ENCODE measurements around the gene MCUB.

MCUB gene

GRCh38 chr4:109708990-109709389 is 148.9 kb downstream of the MCUB start:
- no peak overlapping the region for H3K4me2 ChIP-seq
- no peak for TF ChIP-seq Cebpa-rat (IDR thresholded peaks at IDR 0.05)
- no peaks in the 10 kb centered on the region for H4K20me1 ChIP-seq
- no peak overlapping the region for H3K4me3 ChIP-seq
- H3K9me3 ChIP-seq = no peaks in the 10 kb centered on the region
- H3K27ac ChIP-seq = no peak overlapping the region
- peaks cover 2% of the 10 kb centered on the region for H3K4me1 ChIP-seq
- no peak overlapping the region for H3K9ac ChIP-seq
- H3K36me3 ChIP-seq = peaks cover 29% of the 10 kb centered on the region
- no peaks in the 10 kb centered on the region for H3K27me3 ChIP-seq

- Histone ChIP-seq H3K4me2 (no peak overlapping the region), H3K4me3 (no peak overlapping the region), H3K9ac (no peak overlapping the region), H3K27ac (no peak overlapping the region), H3K9me3 (no peaks in the 10 kb centered on the region), H3K36me3 (peaks cover 54% of the 10 kb centered on the region), H4K20me1 (no peaks in the 10 kb centered on the region), H3K27me3 (no peaks in the 10 kb centered on the region), H3K4me1 (no peaks in the 10 kb centered on the region)
- no peak for TF ChIP-seq Cebpa-rat (IDR thresholded peaks at IDR 0.05)
Measured at GRCh38 chr4:109713500-109713899, 153.5 kb downstream of the MCUB start.

GRCh38 chr4:109718759-109719158 is 158.7 kb downstream of the MCUB start:
- H3K9me3 ChIP-seq = no peaks in the 10 kb centered on the region
- TF ChIP-seq Cebpa-rat (IDR thresholded peaks at IDR 0.05) = no peak
- no peak overlapping the region for H3K4me3 ChIP-seq
- peaks cover 37% of the 10 kb centered on the region for H3K36me3 ChIP-seq
- H4K20me1 ChIP-seq = no peaks in the 10 kb centered on the region
- no peak overlapping the region for H3K4me2 ChIP-seq
- H3K27ac ChIP-seq = no peak overlapping the region
- H3K27me3 ChIP-seq = no peaks in the 10 kb centered on the region
- no peak overlapping the region for H3K9ac ChIP-seq
- no peaks in the 10 kb centered on the region for H3K4me1 ChIP-seq

GRCh38 chr4:109719604-109720003 is 159.6 kb downstream of the MCUB start:
- no peak for TF ChIP-seq Cebpa-rat (IDR thresholded peaks at IDR 0.05)
- H3K4me3 ChIP-seq = no peak overlapping the region
- H3K9me3 ChIP-seq = no peaks in the 10 kb centered on the region
- H4K20me1 ChIP-seq = no peaks in the 10 kb centered on the region
- H3K36me3 ChIP-seq = peaks cover 29% of the 10 kb centered on the region
- no peak overlapping the region for H3K9ac ChIP-seq
- H3K27me3 ChIP-seq = no peaks in the 10 kb centered on the region
- H3K27ac ChIP-seq = no peak overlapping the region
- H3K4me2 ChIP-seq = no peak overlapping the region
- no peaks in the 10 kb centered on the region for H3K4me1 ChIP-seq

- Histone ChIP-seq H3K27me3 (no peaks in the 10 kb centered on the region), H4K20me1 (no peaks in the 10 kb centered on the region), H3K9ac (no peak overlapping the region), H3K36me3 (peaks cover 17% of the 10 kb centered on the region), H3K4me1 (no peaks in the 10 kb centered on the region), H3K9me3 (no peaks in the 10 kb centered on the region), H3K27ac (no peak overlapping the region), H3K4me2 (no peak overlapping the region), H3K4me3 (no peak overlapping the region)
- TF ChIP-seq Cebpa-rat (IDR thresholded peaks at IDR 0.05) = no peak
Measured at GRCh38 chr4:109721033-109721432, 161.0 kb downstream of the MCUB start.

GRCh38 chr4:109722357-109722756 is 162.3 kb downstream of the MCUB start:
- Histone ChIP-seq H3K9ac (no peak overlapping the region), H4K20me1 (no peaks in the 10 kb centered on the region), H3K4me1 (no peaks in the 10 kb centered on the region), H3K27ac (no peak overlapping the region), H3K36me3 (peaks cover 4% of the 10 kb centered on the region), H3K9me3 (no peaks in the 10 kb centered on the region), H3K4me3 (no peak overlapping the region), H3K4me2 (no peak overlapping the region), H3K27me3 (no peaks in the 10 kb centered on the region)
- no peak for TF ChIP-seq Cebpa-rat (IDR thresholded peaks at IDR 0.05)

GRCh38 chr4:109723110-109723509 is 163.1 kb downstream of the MCUB start:
- H3K4me1 ChIP-seq = peaks cover 5% of the 10 kb centered on the region
- H3K36me3 ChIP-seq = no peaks in the 10 kb centered on the region
- H4K20me1 ChIP-seq = peaks cover 7% of the 10 kb centered on the region; the same call in 1 of the 2 replicates
- H3K4me2 ChIP-seq = no peak overlapping the region
- no peak overlapping the region for H3K4me3 ChIP-seq
- H3K27ac ChIP-seq = no peak overlapping the region
- no peaks in the 10 kb centered on the region for H3K27me3 ChIP-seq
- no peak for TF ChIP-seq Cebpa-rat (IDR thresholded peaks at IDR 0.05)
- H3K9me3 ChIP-seq = no peaks in the 10 kb centered on the region
- no peak overlapping the region for H3K9ac ChIP-seq

GRCh38 chr4:109728385-109728784 is 168.3 kb downstream of the MCUB start:
- Histone ChIP-seq H3K4me3 (peak overlapping the region; percentile 85; the same call in 1 of the 2 replicates), H3K9me3 (no peaks in the 10 kb centered on the region), H3K27ac (no peak overlapping the region), H3K27me3 (no peaks in the 10 kb centered on the region), H3K36me3 (no peaks in the 10 kb centered on the region), H4K20me1 (peaks cover 17% of the 10 kb centered on the region; the same call in 1 of the 2 replicates), H3K9ac (no peak overlapping the region), H3K4me1 (peaks cover 23% of the 10 kb centered on the region), H3K4me2 (peak overlapping the region; percentile 99)
- no peak for TF ChIP-seq Cebpa-rat (IDR thresholded peaks at IDR 0.05)

- no peaks in the 10 kb centered on the region for H3K9me3 ChIP-seq
- peak overlapping the region; percentile 85 for H3K4me3 ChIP-seq
- peaks cover 17% of the 10 kb centered on the region; the same call in 1 of the 2 replicates for H4K20me1 ChIP-seq
- H3K27ac ChIP-seq = 0 out of 2 replicates have a peak overlapping the region, but pooled peaks have one; percentile 37
- H3K36me3 ChIP-seq = no peaks in the 10 kb centered on the region
- peak overlapping the region; percentile 76 for H3K9ac ChIP-seq
- TF ChIP-seq Cebpa-rat (IDR thresholded peaks at IDR 0.05) = no peak
- H3K27me3 ChIP-seq = no peaks in the 10 kb centered on the region
- peaks cover 23% of the 10 kb centered on the region for H3K4me1 ChIP-seq
- H3K4me2 ChIP-seq = peak overlapping the region; percentile 99
Measured at GRCh38 chr4:109729117-109729717, 169.2 kb downstream of the MCUB start.

GRCh38 chr4:109729718-109730618 is 169.9 kb downstream of the MCUB start, which contains the start of gene PLA2G12A:
PLA2G12A (minus strand) TSS chr4:109730070; CDS start chr4:109729809, 261 bp downstream.
- Histone ChIP-seq H3K36me3 (no peaks in the 10 kb centered on the region), H3K27ac (peak within 1 kb of the TSS; percentile 62; the same call in 1 of the 2 replicates), H3K4me2 (peak within 1 kb of the TSS; percentile 99), H3K9ac (peak within 1 kb of the TSS; percentile 82), H3K4me3 (peak within 1 kb of the TSS; percentile 85), H3K9me3 (no peaks in the 10 kb centered on the region), H3K27me3 (no peaks in the 10 kb centered on the region), H3K4me1 (peaks cover 23% of the 10 kb centered on the region), H4K20me1 (peaks cover 17% of the 10 kb centered on the region; the same call in 1 of the 2 replicates)
- no peak for TF ChIP-seq Cebpa-rat (IDR thresholded peaks at IDR 0.05)
